WTC11 (cell line): ENCODE data around the gene PIK3R1. TPM values are rescaled to one million over a fixed set of nuclear protein-coding genes. Genes with fewer than 3 reads are reported as not detected.

ENCODE experiments used
- ATAC-seq: fragments of 200-7000 bp; cut with Tn5 transposase; 2 replicates; pipeline ENCODE4 v1.10.0; 2021; ENCODE audit warnings: mild to moderate bottlenecking, moderate library complexity
- CTCF ChIA-PET: fragments of 300-600 bp; sonication (Branson Sonifier 250); formaldehyde crosslinking; loops from one replicate; lab custom pipeline; 2021; ENCODE audit warnings: antibody characterized with exemption; lab: Charles Lee
- POLR2A ChIA-PET: fragments of 350-600 bp; sonication (Branson Sonifier 250); formaldehyde crosslinking; loops from one replicate; lab custom pipeline; 2021; ENCODE audit warnings: antibody characterized with exemption; lab: Charles Lee
- DNase-seq: peaks from one replicate; pipeline ENCODE4 v3.0.0; 2021; ENCODE audit warnings: low spot score
- H3K27ac Mint-ChIP-seq: 2 replicates; pipeline ENCODE4 v1.8.0; 2021; ENCODE audit warnings: mixed read lengths
- H3K27me3 Mint-ChIP-seq: 2 replicates; pipeline ENCODE4 v1.8.0; 2021; ENCODE audit warnings: low read depth, mild to moderate bottlenecking, moderate library complexity, mixed read lengths
- H3K36me3 Mint-ChIP-seq: 2 replicates; pipeline ENCODE4 v1.8.0; 2021; ENCODE audit warnings: mixed read lengths
- H3K4me1 Mint-ChIP-seq: 2 replicates; pipeline ENCODE4 v1.8.0; 2022; ENCODE audit warnings: mixed read lengths
- H3K4me3 Mint-ChIP-seq: 2 replicates; pipeline ENCODE4 v1.8.0; 2021; ENCODE audit warnings: mild to moderate bottlenecking, moderate library complexity, mixed read lengths
- H3K9me3 Mint-ChIP-seq: 2 replicates; pipeline ENCODE4 v1.8.0; 2021; ENCODE audit warnings: mixed read lengths
- ARID4B ChIP-seq: sonication (generic); formaldehyde crosslinking; IDR thresholded peaks from 2 replicates; pipeline ENCODE4 v1.8.0; 2023; ENCODE audit warnings: missing genetic modification reagents, mild to moderate bottlenecking, borderline replicate concordance
- CREB1 ChIP-seq: sonication (generic); formaldehyde crosslinking; IDR thresholded peaks from 2 replicates; pipeline ENCODE4 v1.8.0; 2023; ENCODE audit warnings: mild to moderate bottlenecking, missing genetic modification reagents
- E2F5 ChIP-seq: sonication (generic); formaldehyde crosslinking; IDR thresholded peaks from 2 replicates; pipeline ENCODE4 v1.8.1; 2022; ENCODE audit warnings: mild to moderate bottlenecking, moderate library complexity, missing genetic modification reagents
- MLX ChIP-seq: sonication (generic); formaldehyde crosslinking; IDR thresholded peaks from 2 replicates; pipeline ENCODE4 v1.8.1; 2023; ENCODE audit warnings: mild to moderate bottlenecking, missing genetic modification reagents, moderate library complexity
- MXD4 ChIP-seq: fragments of 250-450 bp; sonication (Bioruptor Pico); IDR thresholded peaks from 2 replicates; pipeline ENCODE4 v1.8.0; 2021; ENCODE audit warnings: mild to moderate bottlenecking, moderate library complexity, borderline replicate concordance
- NFATC4 ChIP-seq: fragments of 250-450 bp; sonication (Bioruptor Pico); IDR thresholded peaks from 2 replicates; pipeline ENCODE4 v1.9.0; 2021; ENCODE audit warnings: mild to moderate bottlenecking
- NR1H2 ChIP-seq: sonication (generic); formaldehyde crosslinking; IDR thresholded peaks from 2 replicates; pipeline ENCODE4 v1.9.0; 2021; ENCODE audit warnings: mild to moderate bottlenecking, moderate library complexity, missing genetic modification reagents
- SMAD4 ChIP-seq: sonication (generic); formaldehyde crosslinking; IDR thresholded peaks from 2 replicates; pipeline ENCODE4 v1.8.0; 2022; ENCODE audit warnings: mild to moderate bottlenecking, missing genetic modification reagents
- SP1 ChIP-seq: sonication (generic); formaldehyde crosslinking; conservative IDR thresholded peaks from 2 replicates; pipeline ENCODE4 v1.8.1; 2022; ENCODE audit warnings: missing genetic modification reagents
- TEAD1 ChIP-seq: sonication (generic); formaldehyde crosslinking; IDR thresholded peaks from 2 replicates; pipeline ENCODE4 v1.8.0; 2022; ENCODE audit warnings: mild to moderate bottlenecking, missing genetic modification reagents
- TEAD4 ChIP-seq: sonication (generic); formaldehyde crosslinking; IDR thresholded peaks from 2 replicates; pipeline ENCODE4 v1.8.0; 2022; ENCODE audit warnings: mild to moderate bottlenecking, missing genetic modification reagents
- USF1 ChIP-seq: sonication (generic); formaldehyde crosslinking; IDR thresholded peaks from 2 replicates; pipeline ENCODE4 v1.8.0; 2022; ENCODE audit warnings: mild to moderate bottlenecking, missing genetic modification reagents
- ZNF671 ChIP-seq: fragments of 250-450 bp; sonication (Bioruptor Pico); IDR thresholded peaks from 2 replicates; pipeline ENCODE4 v1.8.0; 2021; ENCODE audit warnings: mild to moderate bottlenecking
- total RNA-seq: library from RNA; stranded (reverse); gene quantifications from 3 replicates; pipeline ENCODE4 v1.2.3, GENCODE V29; 2021
- TF ChIP-seq, protein P1 (sequence below): sonication (generic); formaldehyde crosslinking; IDR thresholded peaks from 2 replicates; pipeline ENCODE4 v1.8.1; 2022; ENCODE audit warnings: low read depth, missing genetic modification reagents, borderline replicate concordance
- TF ChIP-seq, protein P2 (sequence below): sonication (generic); formaldehyde crosslinking; IDR thresholded peaks from 2 replicates; pipeline ENCODE4 v1.8.1; 2022; ENCODE audit warnings: missing genetic modification reagents, borderline replicate concordance

PIK3R1 gene
- total RNA-seq, 1 experiment from 2014 or later = 11.3 TPM

DNA sequence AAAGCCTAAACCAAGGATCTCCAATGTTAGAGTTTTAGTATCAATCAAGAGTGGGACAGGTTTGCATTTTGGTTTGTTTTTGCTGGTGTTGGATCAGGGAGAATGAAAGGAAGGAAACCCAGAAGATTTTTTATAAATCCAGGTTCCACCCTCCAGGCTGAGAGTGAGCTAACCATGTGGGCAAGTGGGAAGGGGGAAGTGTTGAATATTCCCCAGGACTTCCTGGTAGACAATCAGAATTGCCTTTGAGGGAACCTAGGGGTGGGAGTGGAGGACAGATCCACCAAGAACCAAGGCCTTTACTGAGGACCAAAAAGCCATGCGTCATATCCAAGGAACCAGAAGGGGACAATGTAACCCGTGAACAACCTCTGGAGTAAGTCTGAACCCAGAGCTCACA, 33.5 kb upstream of the PIK3R1 start:
- peaks cover 4% of the 10 kb centered on the region for H3K4me1 Mint-ChIP-seq
- no peak overlapping the region for H3K27ac Mint-ChIP-seq
- ChIA-PET CTCF (no interaction called here), POLR2A (no interaction called here)
- no peaks in the 10 kb centered on the region for H3K27me3 Mint-ChIP-seq
- no peak overlapping the region for H3K4me3 Mint-ChIP-seq
- DNase-seq = no peak
- no peak for ATAC-seq
- H3K36me3 Mint-ChIP-seq = no peaks in the 10 kb centered on the region
- H3K9me3 Mint-ChIP-seq = peaks cover 9% of the 10 kb centered on the region
- no peak for TF ChIP-seq NFATC4 (CRISPR knock-in tag)
- TF ChIP-seq SP1 = no peak
- TF ChIP-seq MLX (CRISPR knock-in tag) = no peak
- TF ChIP-seq E2F5 (CRISPR knock-in tag) = no peak
- TF ChIP-seq, protein P1, sequence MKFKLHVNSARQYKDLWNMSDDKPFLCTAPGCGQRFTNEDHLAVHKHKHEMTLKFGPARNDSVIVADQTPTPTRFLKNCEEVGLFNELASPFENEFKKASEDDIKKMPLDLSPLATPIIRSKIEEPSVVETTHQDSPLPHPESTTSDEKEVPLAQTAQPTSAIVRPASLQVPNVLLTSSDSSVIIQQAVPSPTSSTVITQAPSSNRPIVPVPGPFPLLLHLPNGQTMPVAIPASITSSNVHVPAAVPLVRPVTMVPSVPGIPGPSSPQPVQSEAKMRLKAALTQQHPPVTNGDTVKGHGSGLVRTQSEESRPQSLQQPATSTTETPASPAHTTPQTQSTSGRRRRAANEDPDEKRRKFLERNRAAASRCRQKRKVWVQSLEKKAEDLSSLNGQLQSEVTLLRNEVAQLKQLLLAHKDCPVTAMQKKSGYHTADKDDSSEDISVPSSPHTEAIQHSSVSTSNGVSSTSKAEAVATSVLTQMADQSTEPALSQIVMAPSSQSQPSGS (CRISPR knock-in tag) = no peak
- TF ChIP-seq ARID4B = no peak
- TF ChIP-seq NR1H2 (CRISPR knock-in tag) = no peak
- TF ChIP-seq, all 79 proteins: peak for 0

DNA sequence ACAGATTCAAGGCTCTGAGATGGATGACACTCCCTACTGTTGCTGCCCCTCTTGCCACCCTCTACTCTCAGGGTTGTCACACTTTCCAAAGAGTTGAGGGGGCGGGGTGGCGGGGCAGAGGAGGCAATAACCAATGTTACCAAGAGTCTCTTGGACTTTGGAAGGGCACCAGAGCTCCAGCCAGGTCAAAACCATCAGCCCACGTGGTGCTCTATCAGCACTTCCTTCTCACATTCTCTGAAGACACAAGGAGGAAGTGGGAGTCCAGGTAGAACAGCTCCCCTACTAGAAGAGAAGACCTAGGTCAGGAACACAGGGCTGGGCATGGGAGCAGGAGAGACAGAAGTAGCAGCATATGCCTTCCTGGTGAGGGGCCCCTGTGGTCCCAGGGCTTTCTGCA, 33.0 kb upstream of the PIK3R1 start:
- Mint-ChIP-seq H3K27ac (no peak overlapping the region), H3K27me3 (no peaks in the 10 kb centered on the region), H3K4me1 (peaks cover 7% of the 10 kb centered on the region), H3K36me3 (no peaks in the 10 kb centered on the region)
- no peak for DNase-seq
- ChIA-PET CTCF (no interaction called here), POLR2A (no interaction called here)
- ATAC-seq = no peak
- TF ChIP-seq TEAD1 (CRISPR knock-in tag) (no peak), USF1 (CRISPR knock-in tag) (no peak), CREB1 (CRISPR knock-in tag) (no peak), MXD4 (CRISPR knock-in tag) (no peak), ZNF671 (no peak), SMAD4 (CRISPR knock-in tag) (no peak), TEAD4 (no peak)
- TF ChIP-seq, protein P2, sequence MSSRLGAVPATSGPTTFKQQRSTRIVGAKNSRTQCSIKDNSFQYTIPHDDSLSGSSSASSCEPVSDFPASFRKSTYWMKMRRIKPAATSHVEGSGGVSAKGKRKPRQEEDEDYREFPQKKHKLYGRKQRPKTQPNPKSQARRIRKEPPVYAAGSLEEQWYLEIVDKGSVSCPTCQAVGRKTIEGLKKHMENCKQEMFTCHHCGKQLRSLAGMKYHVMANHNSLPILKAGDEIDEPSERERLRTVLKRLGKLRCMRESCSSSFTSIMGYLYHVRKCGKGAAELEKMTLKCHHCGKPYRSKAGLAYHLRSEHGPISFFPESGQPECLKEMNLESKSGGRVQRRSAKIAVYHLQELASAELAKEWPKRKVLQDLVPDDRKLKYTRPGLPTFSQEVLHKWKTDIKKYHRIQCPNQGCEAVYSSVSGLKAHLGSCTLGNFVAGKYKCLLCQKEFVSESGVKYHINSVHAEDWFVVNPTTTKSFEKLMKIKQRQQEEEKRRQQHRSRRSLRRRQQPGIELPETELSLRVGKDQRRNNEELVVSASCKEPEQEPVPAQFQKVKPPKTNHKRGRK (CRISPR knock-in tag) = no peak
- TF ChIP-seq, all 79 proteins: peak for 0
- no peak overlapping the region for H3K4me3 Mint-ChIP-seq
- H3K9me3 Mint-ChIP-seq = peaks cover 9% of the 10 kb centered on the region; the same call in 1 of the 2 replicates
